ENCODE measurements around the gene TMEM259. TPM values are rescaled to one million over a fixed set of nuclear protein-coding genes. Genes with fewer than 3 reads are reported as not detected.

TMEM259 gene
- total and polyA plus RNA-seq, 2 of the 13 experiments (the other 11 are each of a cell fraction or from before 2014, with no cell fraction given), result 64.7 to 164 TPM

- TF ChIP-seq ZNF407 (CRISPR knock-in tag; IDR thresholded peaks at IDR 0.05; ENCODE audit: not compliant biosample characterization) (peak; percentile 52), HOXA9 (CRISPR knock-in tag; IDR thresholded peaks at IDR 0.05; ENCODE audit: borderline replicate concordance) (no peak; the same call in 1 of the 2 replicates), HDAC1 (CRISPR knock-in tag; IDR thresholded peaks at IDR 0.05) (peak; percentile 85), ZNF251 (CRISPR knock-in tag; IDR thresholded peaks at IDR 0.05) (0 out of 2 replicates have a peak, but pooled peaks have one; percentile 36), ATRX (CRISPR knock-in tag; IDR thresholded peaks at IDR 0.05; ENCODE audit: borderline replicate concordance) (no peak; the same call in 1 of the 2 replicates), MXD3 (CRISPR knock-in tag; IDR thresholded peaks at IDR 0.05) (peak; percentile 93), HMGA1 (CRISPR knock-in tag; conservative IDR thresholded peaks at IDR 0.05) (no peak), YEATS2 (CRISPR knock-in tag; IDR thresholded peaks at IDR 0.05; ENCODE audit: borderline replicate concordance) (no peak; the same call in 1 of the 2 replicates), SSRP1 (CRISPR knock-in tag; IDR thresholded peaks at IDR 0.05) (peak; percentile 58; the same call in 1 of the 2 replicates), SIN3A (IDR thresholded peaks at IDR 0.05; ENCODE audit: borderline replicate concordance, low read depth, low read length) (no peak; the same call in 1 of the 2 replicates), TOE1 (CRISPR knock-in tag; IDR thresholded peaks at IDR 0.05) (no peak), ZNF121 (CRISPR knock-in tag; IDR thresholded peaks at IDR 0.05) (no peak), CREBL2 (CRISPR knock-in tag; IDR thresholded peaks at IDR 0.05; ENCODE audit: borderline replicate concordance) (no peak), IRF1 (CRISPR knock-in tag; IDR thresholded peaks at IDR 0.05; ENCODE audit: low read depth) (peak; percentile 86), ZNF10 (CRISPR knock-in tag; IDR thresholded peaks at IDR 0.05; ENCODE audit: borderline replicate concordance, low read depth) (no peak), ZSCAN29 (CRISPR knock-in tag; conservative IDR thresholded peaks at IDR 0.05) (peak; percentile 69; the same call in 1 of the 2 replicates), MIER2 (CRISPR knock-in tag; IDR thresholded peaks at IDR 0.05) (no peak), CCDC6 (CRISPR knock-in tag; IDR thresholded peaks at IDR 0.05) (peak; percentile 67; the same call in 1 of the 2 replicates), ZNF672 (CRISPR knock-in tag; IDR thresholded peaks at IDR 0.05) (no peak), ZNF724P (CRISPR knock-in tag; IDR thresholded peaks at IDR 0.05; ENCODE audit: borderline replicate concordance) (peak; percentile 86; the same call in 1 of the 2 replicates)
Measured at GRCh38 chr19:1050989-1051788, 30.3 kb upstream of the TMEM259 start (continued).

All from HepG2 (cell line).